ENCODE data around the gene SDR42E1. TPM values are rescaled to one million over a fixed set of nuclear protein-coding genes. Genes with fewer than 3 reads are reported as not detected.

The SDR42E1 gene
- polyA plus RNA-seq, 4 donors, result 1.6 to 13.9 (median 5.3) TPM

GRCh38 chr16:82033683-82034300, 22.5 kb upstream of the SDR42E1 start:
- no peaks in the 10 kb centered on the region for H3K9me3 ChIP-seq (ENCODE audit: control insufficient read depth in 2 of 2, insufficient read depth in 1 of 2, low read depth in 1 of 2, low read length in 1 of 2)
- peak overlapping the region; percentile 76 to 94 (median 86) for H3K27ac ChIP-seq (ENCODE audit: low read depth in 1 of 3, low read length in 2 of 3)
- peaks cover 0 to 2% (median 0%) of the 10 kb centered on the region in 3 donors for H3K36me3 ChIP-seq (ENCODE audit: control insufficient read depth in 3 of 3, insufficient read depth in 2 of 3, low read depth in 1 of 3, low read length in 3 of 3)
- FAIRE-seq (no peak), DNase-seq (peak; percentile 84 to 96)
- WGBS, 3 donors, result 28 to 49% (median 40%) methylated on average over 8 of the region's 8 CpGs
- no peaks in the 10 kb centered on the region for H3K27me3 ChIP-seq (ENCODE audit: control insufficient read depth in 3 of 3, insufficient read depth in 3 of 3, low read length in 3 of 3)
- H3K4me1 ChIP-seq (ENCODE audit: control insufficient read depth in 3 of 3, insufficient read depth in 2 of 3, low read depth in 1 of 3, low read length in 2 of 3), result peaks cover 4 to 27% (median 10%) of the 10 kb centered on the region in 3 donors
- H3K4me3 ChIP-seq (ENCODE audit: low read depth in 1 of 3, low read length in 3 of 3), result peak overlapping the region in 1 of 3 donors; percentile 44

DNA sequence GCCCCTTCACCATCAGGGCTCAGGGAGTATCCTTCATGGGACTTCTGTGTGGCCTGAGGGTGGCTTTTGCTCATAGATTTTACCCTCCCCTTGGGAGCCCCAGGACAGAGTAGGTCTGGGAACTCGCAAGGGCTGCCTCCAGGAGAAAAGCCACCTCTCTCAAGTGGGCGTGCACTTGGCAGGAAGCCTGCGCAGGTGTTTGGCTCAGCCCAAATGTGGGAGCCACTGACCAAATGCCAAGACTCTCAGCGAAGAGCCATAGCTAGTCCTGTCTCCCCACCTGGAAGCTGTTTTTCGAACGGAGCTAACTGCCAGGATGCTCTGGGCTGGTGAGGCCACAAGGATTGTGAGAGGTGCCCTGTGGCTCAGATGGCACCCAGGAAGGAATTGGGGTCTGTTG, 21.7 kb upstream of the SDR42E1 start:
- Histone ChIP-seq H3K27ac (ENCODE audit: low read depth in 1 of 3, low read length in 2 of 3) (peak overlapping the region; percentile 76 to 94 (median 86)), H3K4me3 (ENCODE audit: low read depth in 1 of 3, low read length in 3 of 3) (no peak overlapping the region), H3K27me3 (ENCODE audit: control insufficient read depth in 3 of 3, insufficient read depth in 3 of 3, low read length in 3 of 3) (no peaks in the 10 kb centered on the region), H3K4me1 (ENCODE audit: control insufficient read depth in 3 of 3, insufficient read depth in 2 of 3, low read depth in 1 of 3, low read length in 2 of 3) (peaks cover 4 to 21% (median 10%) of the 10 kb centered on the region in 3 donors), H3K36me3 (ENCODE audit: control insufficient read depth in 3 of 3, insufficient read depth in 2 of 3, low read depth in 1 of 3, low read length in 3 of 3) (no peaks in the 10 kb centered on the region), H3K9me3 (ENCODE audit: control insufficient read depth in 2 of 2, insufficient read depth in 1 of 2, low read depth in 1 of 2, low read length in 1 of 2) (no peaks in the 10 kb centered on the region)
- DNase-seq (peak in 1 of 2 donors; percentile 59), FAIRE-seq (no peak)
- 14 to 70% (median 29%) methylated on average over 6 of the region's 6 CpGs for WGBS, 3 donors

GRCh38 chr16:82031116-82032084, 20.1 kb upstream of the SDR42E1 start:
- no peaks in the 10 kb centered on the region for H3K36me3 ChIP-seq (ENCODE audit: control insufficient read depth in 3 of 3, insufficient read depth in 2 of 3, low read depth in 1 of 3, low read length in 3 of 3)
- 61 to 71% (median 69%) methylated on average over 13 of the region's 13 CpGs for WGBS, 3 donors
- DNase-seq (peak; percentile 72 to 76), FAIRE-seq (no peak)
- peaks cover 4 to 30% (median 10%) of the 10 kb centered on the region in 3 donors for H3K4me1 ChIP-seq (ENCODE audit: control insufficient read depth in 3 of 3, insufficient read depth in 2 of 3, low read depth in 1 of 3, low read length in 2 of 3)
- no peak overlapping the region for H3K4me3 ChIP-seq (ENCODE audit: low read depth in 1 of 3, low read length in 3 of 3)
- no peak overlapping the region for H3K27ac ChIP-seq (ENCODE audit: low read depth in 1 of 3, low read length in 2 of 3)
- no peaks in the 10 kb centered on the region for H3K27me3 ChIP-seq (ENCODE audit: control insufficient read depth in 3 of 3, insufficient read depth in 3 of 3, low read length in 3 of 3)
- H3K9me3 ChIP-seq (ENCODE audit: control insufficient read depth in 2 of 2, insufficient read depth in 1 of 2, low read depth in 1 of 2, low read length in 1 of 2), result no peaks in the 10 kb centered on the region

DNA sequence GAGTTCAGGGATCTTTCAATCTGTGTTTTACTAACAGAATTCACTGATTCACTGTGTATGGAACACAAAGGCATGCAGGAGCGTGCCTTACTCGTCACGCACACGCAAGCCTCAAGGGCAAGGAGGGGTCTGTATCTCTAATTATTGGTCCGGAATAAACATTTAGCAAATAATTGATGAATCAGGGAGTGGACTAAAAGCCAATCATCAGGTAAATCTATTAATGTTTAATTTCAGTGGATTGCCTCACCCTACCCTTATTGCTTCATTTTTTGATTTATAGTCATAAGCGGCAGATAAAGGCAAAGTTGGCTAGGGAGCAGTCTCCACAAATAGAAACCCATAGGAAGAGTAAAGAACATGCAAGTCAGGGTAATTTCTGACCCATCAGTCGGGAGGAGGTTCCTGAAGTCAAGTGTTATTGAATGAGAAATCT, 16.4 kb upstream of the SDR42E1 start:
- H3K36me3 ChIP-seq (ENCODE audit: control insufficient read depth in 3 of 3, insufficient read depth in 2 of 3, low read depth in 1 of 3, low read length in 3 of 3), result no peaks in the 10 kb centered on the region
- DNase-seq (peak; percentile 87 to 97), FAIRE-seq (peak; percentile 41)
- no peaks in the 10 kb centered on the region for H3K27me3 ChIP-seq (ENCODE audit: control insufficient read depth in 3 of 3, insufficient read depth in 3 of 3, low read length in 3 of 3)
- no peak overlapping the region for H3K4me3 ChIP-seq (ENCODE audit: low read depth in 1 of 3, low read length in 3 of 3)
- H3K9me3 ChIP-seq (ENCODE audit: control insufficient read depth in 2 of 2, insufficient read depth in 1 of 2, low read depth in 1 of 2, low read length in 1 of 2), result no peaks in the 10 kb centered on the region
- peak overlapping the region in 2 of 3 donors; percentile 10 to 56 for H3K27ac ChIP-seq (ENCODE audit: low read depth in 1 of 3, low read length in 2 of 3)
- WGBS, 3 donors, result 19 to 53% (median 31%) methylated on average over 7 of the region's 7 CpGs
- H3K4me1 ChIP-seq (ENCODE audit: control insufficient read depth in 3 of 3, insufficient read depth in 2 of 3, low read depth in 1 of 3, low read length in 2 of 3), result peaks cover 0 to 15% (median 9%) of the 10 kb centered on the region in 3 donors

DNA sequence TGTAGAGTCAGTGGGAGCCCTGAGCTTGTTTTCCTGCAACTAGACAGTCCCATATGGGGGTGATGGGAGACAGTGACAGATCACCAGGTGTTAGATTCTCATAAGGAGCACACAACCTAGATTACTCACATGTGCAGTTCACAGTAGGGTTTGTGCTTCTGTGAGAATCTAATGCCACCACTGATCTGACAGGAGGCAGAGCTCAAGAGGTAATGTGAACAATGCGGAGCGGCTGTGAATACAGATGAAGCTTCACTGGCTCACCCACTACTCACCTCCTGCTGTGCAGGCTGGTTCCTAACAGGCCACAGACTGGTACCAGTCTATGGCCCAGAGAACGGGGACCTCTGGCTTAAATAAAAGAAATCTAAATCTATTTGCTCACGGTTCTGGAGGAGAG, 13.6 kb upstream of the SDR42E1 start:
- Histone ChIP-seq H3K36me3 (ENCODE audit: control insufficient read depth in 3 of 3, insufficient read depth in 2 of 3, low read depth in 1 of 3, low read length in 3 of 3) (no peaks in the 10 kb centered on the region), H3K9me3 (ENCODE audit: control insufficient read depth in 2 of 2, insufficient read depth in 1 of 2, low read depth in 1 of 2, low read length in 1 of 2) (no peaks in the 10 kb centered on the region), H3K27me3 (ENCODE audit: control insufficient read depth in 3 of 3, insufficient read depth in 3 of 3, low read length in 3 of 3) (no peaks in the 10 kb centered on the region), H3K4me1 (ENCODE audit: control insufficient read depth in 3 of 3, insufficient read depth in 2 of 3, low read depth in 1 of 3, low read length in 2 of 3) (peaks cover 0 to 14% (median 14%) of the 10 kb centered on the region in 3 donors), H3K4me3 (ENCODE audit: low read depth in 1 of 3, low read length in 3 of 3) (no peak overlapping the region), H3K27ac (ENCODE audit: low read depth in 1 of 3, low read length in 2 of 3) (no peak overlapping the region)
- WGBS, 3 donors, result 90 to 92% (median 91%) methylated on average over 4 of the region's 4 CpGs
- FAIRE-seq (no peak), DNase-seq (no peak)

DNA sequence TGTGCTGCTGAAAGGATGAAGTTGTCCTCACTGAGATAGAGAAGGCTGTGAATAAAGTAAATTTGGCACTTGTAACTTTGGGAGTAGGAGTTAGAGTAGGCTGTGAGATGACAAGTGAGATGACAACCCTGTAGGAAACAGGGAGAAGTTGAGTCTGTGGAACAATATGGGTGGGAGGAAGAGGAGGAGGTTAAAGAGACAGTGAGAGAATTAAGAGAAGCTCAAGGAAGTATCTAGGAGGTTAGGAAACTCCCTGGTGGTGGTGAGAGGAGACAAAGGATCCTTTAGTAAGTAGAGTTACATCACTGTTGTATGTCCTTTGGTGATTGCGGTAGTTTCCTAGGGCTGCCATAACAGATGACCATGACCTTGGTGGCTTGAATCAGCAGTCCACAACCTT, 13.0 kb upstream of the SDR42E1 start:
- Histone ChIP-seq H3K9me3 (ENCODE audit: control insufficient read depth in 2 of 2, insufficient read depth in 1 of 2, low read depth in 1 of 2, low read length in 1 of 2) (no peaks in the 10 kb centered on the region), H3K36me3 (ENCODE audit: control insufficient read depth in 3 of 3, insufficient read depth in 2 of 3, low read depth in 1 of 3, low read length in 3 of 3) (no peaks in the 10 kb centered on the region), H3K27ac (ENCODE audit: low read depth in 1 of 3, low read length in 2 of 3) (no peak overlapping the region), H3K4me1 (ENCODE audit: control insufficient read depth in 3 of 3, insufficient read depth in 2 of 3, low read depth in 1 of 3, low read length in 2 of 3) (peaks cover 0 to 14% (median 14%) of the 10 kb centered on the region in 3 donors), H3K27me3 (ENCODE audit: control insufficient read depth in 3 of 3, insufficient read depth in 3 of 3, low read length in 3 of 3) (no peaks in the 10 kb centered on the region), H3K4me3 (ENCODE audit: low read depth in 1 of 3, low read length in 3 of 3) (no peak overlapping the region)
- FAIRE-seq (no peak), DNase-seq (no peak)
- 88 to 100% (median 94%) methylated on average over 1 of the region's 1 CpG for WGBS, 3 donors

GRCh38 chr16:82023206-82023605, 11.9 kb upstream of the SDR42E1 start:
- peaks cover 0 to 14% (median 14%) of the 10 kb centered on the region in 3 donors for H3K4me1 ChIP-seq (ENCODE audit: control insufficient read depth in 3 of 3, insufficient read depth in 2 of 3, low read depth in 1 of 3, low read length in 2 of 3)
- no peaks in the 10 kb centered on the region for H3K36me3 ChIP-seq (ENCODE audit: control insufficient read depth in 3 of 3, insufficient read depth in 2 of 3, low read depth in 1 of 3, low read length in 3 of 3)
- WGBS, 3 donors, result 15 to 69% (median 38%) methylated on average over 7 of the region's 7 CpGs
- no peaks in the 10 kb centered on the region for H3K27me3 ChIP-seq (ENCODE audit: control insufficient read depth in 3 of 3, insufficient read depth in 3 of 3, low read length in 3 of 3)
- DNase-seq (peak in 1 of 2 donors; percentile 85), FAIRE-seq (no peak)
- H3K9me3 ChIP-seq (ENCODE audit: control insufficient read depth in 2 of 2, insufficient read depth in 1 of 2, low read depth in 1 of 2, low read length in 1 of 2), result no peaks in the 10 kb centered on the region
- H3K27ac ChIP-seq (ENCODE audit: low read depth in 1 of 3, low read length in 2 of 3), result no peak overlapping the region
- H3K4me3 ChIP-seq (ENCODE audit: low read depth in 1 of 3, low read length in 3 of 3), result no peak overlapping the region

GRCh38 chr16:82020051-82020450, 8.8 kb upstream of the SDR42E1 start:
- Histone ChIP-seq H3K4me3 (ENCODE audit: low read depth in 1 of 3, low read length in 3 of 3) (no peak overlapping the region), H3K4me1 (ENCODE audit: control insufficient read depth in 3 of 3, insufficient read depth in 2 of 3, low read depth in 1 of 3, low read length in 2 of 3) (peaks cover 0 to 14% (median 4%) of the 10 kb centered on the region in 3 donors), H3K27ac (ENCODE audit: low read depth in 1 of 3, low read length in 2 of 3) (peak overlapping the region in 1 of 3 donors; percentile 41), H3K36me3 (ENCODE audit: control insufficient read depth in 3 of 3, insufficient read depth in 2 of 3, low read depth in 1 of 3, low read length in 3 of 3) (no peaks in the 10 kb centered on the region), H3K27me3 (ENCODE audit: control insufficient read depth in 3 of 3, insufficient read depth in 3 of 3, low read length in 3 of 3) (no peaks in the 10 kb centered on the region), H3K9me3 (ENCODE audit: control insufficient read depth in 2 of 2, insufficient read depth in 1 of 2, low read depth in 1 of 2, low read length in 1 of 2) (peaks cover 0 to 3% of the 10 kb centered on the region in 2 donors)
- FAIRE-seq (peak; percentile 19), DNase-seq (peak in 1 of 2 donors; percentile 92)
- WGBS, 3 donors, result 14 to 61% (median 32%) methylated on average over 5 of the region's 5 CpGs
